ENCODE results near the gene MRPS24.

DNA sequence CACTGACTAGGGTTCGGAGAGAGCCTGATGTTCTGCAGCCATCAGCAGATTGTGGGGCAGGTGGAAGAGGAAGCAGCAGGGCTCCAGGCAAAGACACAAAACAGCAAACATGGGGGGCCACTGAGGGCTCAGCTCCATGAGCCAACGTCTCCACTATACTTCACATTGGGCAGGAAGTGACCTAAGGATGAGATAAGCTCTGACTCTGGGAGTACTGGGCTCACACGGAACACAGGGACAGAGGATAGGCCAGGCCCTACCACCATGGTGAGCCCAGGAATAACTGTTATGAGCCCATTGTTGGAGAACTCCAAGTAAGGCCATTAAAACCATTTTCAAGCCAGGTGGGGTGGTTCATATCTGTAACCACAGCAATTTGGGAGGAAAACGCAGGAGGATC is 14.9 kb upstream of the MRPS24 start:
- TF ChIP-seq CTCF (conservative IDR thresholded peaks at IDR 0.05; ENCODE audit: low read depth, low read length) (no peak), EZH2 (IDR thresholded peaks at IDR 0.05; ENCODE audit: borderline replicate concordance, low read depth, low read length, poor library complexity, severe bottlenecking) (no peak)

All from A673 (cell line).